Endothelial cell of hepatic sinusoid (primary cell): ENCODE measurements around the gene SLC25A38.
"Not testable (repeated sequence)": the region's sequence is repeated elsewhere in the genome, so short reads cannot be mapped to it uniquely, and the experiment has no call there.

Experiments used
- in situ Hi-C: cut with HindIII; loops from 2 replicates; pipeline ENCODE4 v1.10.0; 2017; ENCODE audit warnings: low sequenced_read_pairs

Gene SLC25A38

DNA sequence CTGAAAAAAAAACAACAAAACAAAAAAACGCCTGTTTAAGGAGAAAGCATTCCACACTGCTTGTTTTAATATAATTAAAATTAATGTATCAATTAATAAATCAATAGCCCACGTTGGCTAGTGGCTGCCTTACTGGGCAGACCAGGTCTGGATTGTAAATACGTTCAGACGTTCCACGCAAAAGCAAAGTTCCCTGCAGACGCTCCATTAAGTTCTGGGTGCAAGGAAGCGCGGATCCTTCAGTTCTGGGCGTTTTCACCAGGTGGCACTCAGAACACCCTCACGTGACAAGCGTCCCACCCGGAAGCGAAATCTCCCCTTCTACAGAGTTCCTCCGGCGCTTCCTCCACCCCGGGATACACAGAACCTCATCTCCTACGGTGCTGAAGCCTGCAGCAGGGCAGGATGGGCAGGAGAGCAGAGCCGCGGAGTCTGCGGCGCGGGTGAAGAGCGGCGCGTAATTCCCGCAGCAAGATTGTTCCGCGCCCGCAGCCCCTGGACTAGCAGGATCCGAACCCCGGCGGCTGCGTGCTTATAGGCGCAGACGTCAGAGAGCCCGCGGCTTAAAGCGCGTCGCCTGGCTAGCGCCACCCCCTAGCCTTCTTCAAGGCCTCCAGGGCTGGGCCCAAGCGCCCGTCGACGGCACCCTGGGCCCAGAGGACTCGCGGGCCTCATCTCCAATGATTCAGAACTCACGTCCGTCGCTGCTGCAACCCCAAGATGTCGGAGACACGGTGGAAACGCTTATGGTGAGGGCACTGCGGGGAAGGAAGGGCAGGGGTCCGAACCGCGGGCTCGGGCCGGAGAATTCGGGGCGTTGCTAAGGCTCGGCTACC, at the start of gene SLC25A38:
Gene SLC25A38 (plus strand): TSS at position 326 of the 836 bp plus-strand sequence. CDS start 355 bp downstream, at position 681.
- in situ Hi-C loops, result no loop called here

DNA sequence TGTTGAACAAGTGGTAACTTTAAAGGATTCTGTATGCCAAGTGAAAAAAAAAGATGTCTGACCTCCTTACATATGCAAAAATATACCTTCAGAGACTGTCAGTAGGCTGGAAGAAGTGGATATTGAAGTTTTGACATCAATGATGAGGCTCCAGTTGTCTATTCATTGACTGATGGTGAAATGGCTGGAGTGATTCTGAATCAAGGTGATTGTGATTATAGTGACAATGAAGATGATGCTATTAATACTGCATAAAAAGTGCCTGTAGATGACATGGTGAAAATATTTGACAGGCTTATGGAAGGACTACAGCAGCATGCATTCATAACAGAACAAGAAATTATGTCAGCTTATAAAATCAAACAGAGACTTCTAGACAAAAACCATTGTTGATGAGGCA, 49.6 kb upstream of the SLC25A38 start:
- in situ Hi-C loops, result no loop called here

GRCh38 chr3:39334205-39334604, 49.0 kb upstream of the SLC25A38 start:
- in situ Hi-C loops, result no loop called here

GRCh38 chr3:39338201-39338600, 45.0 kb upstream of the SLC25A38 start:
- in situ Hi-C loops, result no loop called here

- in situ Hi-C loops, result no loop called here
Measured at GRCh38 chr3:39339086-39339485, 44.1 kb upstream of the SLC25A38 start.

GRCh38 chr3:39343076-39343717, 40.0 kb upstream of the SLC25A38 start:
- in situ Hi-C loops, result no loop called here

DNA sequence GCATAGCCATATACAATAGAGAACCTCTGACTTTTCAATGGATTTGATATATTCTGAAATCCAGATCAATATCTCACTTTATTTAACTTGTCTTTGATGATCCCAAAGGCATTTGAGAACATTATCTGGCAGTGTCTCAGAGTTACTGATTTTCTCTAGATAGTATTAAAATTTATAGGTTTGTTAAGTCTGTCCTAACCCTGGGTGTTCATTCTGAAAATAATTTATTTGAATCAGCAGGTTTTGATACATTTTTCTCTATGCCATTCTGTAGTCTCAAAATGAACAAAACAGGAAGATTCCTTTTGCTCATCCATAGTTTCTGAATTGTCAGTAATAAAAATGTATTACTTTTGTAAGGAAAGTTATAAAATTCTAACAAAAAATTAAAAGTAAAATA, 39.4 kb upstream of the SLC25A38 start:
- in situ Hi-C loops, result no loop called here

GRCh38 chr3:39344746-39345344, 38.3 kb upstream of the SLC25A38 start:
- in situ Hi-C loops, result no loop called here

- in situ Hi-C loops, result no loop called here
Measured at GRCh38 chr3:39346785-39347585, 36.2 kb upstream of the SLC25A38 start.

DNA sequence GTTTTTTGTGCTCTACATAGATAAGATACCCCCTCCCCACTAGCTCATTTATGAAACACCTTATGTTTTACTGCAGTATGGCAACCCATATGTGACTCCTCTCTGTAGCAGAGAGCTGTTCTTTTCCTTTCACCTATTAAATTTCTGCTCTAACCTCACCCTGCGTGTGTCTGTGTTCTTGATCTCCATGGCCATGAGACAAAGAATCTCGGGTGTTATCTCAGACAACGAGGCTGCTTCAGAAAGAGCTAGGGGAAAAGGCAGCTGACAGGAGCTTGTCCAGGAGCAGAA, 35.6 kb upstream of the SLC25A38 start:
- in situ Hi-C loops, result no loop called here

DNA sequence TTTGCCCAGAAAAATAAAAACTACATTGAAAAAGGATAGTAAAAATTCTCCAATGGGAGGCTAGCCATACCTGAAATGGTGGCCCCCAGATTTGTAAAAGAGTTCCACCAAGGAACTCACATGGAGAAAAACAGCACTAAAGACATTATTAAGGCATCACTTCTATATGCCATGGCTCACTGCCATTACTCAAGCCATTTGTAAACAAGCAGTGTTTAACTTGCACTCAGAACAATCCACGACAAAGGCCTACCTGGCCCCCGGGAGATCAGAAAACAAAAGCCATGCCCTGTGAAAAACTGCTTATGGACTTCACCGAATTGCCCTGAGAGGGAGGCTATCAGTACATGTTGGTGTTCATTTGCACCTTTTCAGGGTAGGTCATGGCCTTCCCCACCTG, 34.1 kb upstream of the SLC25A38 start:
- in situ Hi-C loops, result no loop called here

DNA sequence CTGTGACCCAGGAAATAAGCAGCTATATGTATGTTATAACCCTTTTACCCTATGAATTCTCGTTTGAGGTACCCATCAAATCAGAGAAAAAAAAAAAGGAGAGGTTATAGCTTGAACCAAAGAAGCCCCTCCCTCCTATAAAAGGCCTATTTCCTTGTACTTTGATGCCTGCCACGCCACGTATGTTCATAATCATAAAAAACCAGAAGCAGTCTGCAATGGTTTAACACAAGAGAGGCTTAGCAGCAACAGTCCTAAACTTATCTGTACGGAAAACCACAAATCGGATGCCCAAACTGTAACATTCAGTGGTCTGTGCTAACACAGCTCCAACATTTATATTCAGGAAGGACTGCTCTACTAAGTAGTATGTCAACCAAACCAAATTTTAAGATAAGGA, 32.5 kb upstream of the SLC25A38 start:
- in situ Hi-C loops, result no loop called here

DNA sequence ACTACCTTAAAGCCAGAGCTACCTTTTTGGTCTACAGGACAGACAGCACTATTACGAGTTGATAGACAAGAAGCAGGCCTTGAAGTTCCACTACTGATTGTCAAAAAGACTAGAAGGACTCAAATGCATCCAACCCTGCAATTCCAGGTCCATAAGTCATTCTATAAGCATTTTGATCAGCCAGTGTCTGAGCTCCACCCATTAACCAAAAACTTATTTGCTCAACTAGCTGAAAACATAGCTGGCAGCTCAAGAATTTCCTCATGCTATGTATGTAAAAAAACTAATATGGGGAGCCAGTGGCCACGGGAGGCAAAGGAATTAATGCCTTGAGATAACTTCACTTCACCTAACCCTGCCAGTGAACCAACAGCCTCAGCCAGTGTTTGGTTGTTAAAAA, 32.0 kb upstream of the SLC25A38 start:
- in situ Hi-C loops, result not testable (repeated sequence)

DNA sequence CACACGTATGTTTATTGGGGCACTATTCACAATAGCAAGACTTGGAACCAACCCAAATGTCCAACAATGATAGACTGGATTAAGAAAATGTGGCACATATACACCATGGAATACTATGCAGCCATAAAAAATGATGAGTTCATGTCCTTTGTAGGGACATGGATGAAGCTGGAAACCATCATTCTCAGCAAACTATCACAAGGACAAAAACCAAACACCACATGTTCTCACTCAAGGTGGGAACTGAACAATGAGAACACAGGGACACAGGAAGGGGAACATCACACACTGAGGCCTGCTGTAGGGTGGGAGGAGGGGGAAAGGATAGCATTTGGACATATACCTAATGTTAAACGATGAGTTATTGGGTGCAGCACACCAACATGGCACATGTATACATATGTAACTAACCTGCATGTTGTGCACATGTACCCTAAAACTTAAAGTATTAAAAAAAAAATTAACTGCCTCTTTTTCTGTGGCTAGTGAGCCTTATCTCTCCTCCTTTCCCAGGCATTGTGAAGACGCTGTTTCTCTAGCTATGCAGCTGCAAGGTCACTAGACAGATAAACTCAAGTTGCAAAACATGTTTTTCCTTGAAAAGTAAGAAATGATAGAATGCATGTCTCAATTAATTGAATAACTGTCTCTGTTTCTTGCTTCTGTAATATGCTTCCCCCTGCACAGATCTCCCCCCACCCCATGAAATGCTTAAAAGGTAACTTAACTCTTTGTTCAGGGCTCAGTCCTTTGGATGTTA, 29.8 kb upstream of the SLC25A38 start:
- in situ Hi-C loops, result not testable (repeated sequence)

DNA sequence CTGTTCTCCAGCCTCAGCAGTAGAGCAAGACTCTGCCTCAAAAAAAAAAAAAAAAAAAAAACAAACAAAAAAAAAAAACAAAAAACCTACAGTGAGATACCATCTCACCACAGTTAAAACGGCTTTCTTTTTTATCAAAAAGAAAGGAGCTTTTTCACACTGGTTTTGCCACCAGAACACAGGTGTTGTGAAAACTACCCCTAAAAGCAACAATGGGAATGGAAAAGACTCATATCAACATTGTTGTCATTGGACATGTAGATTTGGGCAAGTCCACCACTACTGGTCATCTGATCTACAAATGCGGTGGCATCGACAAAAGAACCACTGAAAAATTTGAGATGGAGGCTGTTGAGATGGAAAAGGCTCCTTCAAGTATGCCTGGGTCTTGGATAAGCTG, 24.8 kb upstream of the SLC25A38 start:
- in situ Hi-C loops, result no loop called here

- in situ Hi-C loops, result no loop called here
Measured at GRCh38 chr3:39361252-39361927, 21.8 kb upstream of the SLC25A38 start.

GRCh38 chr3:39362192-39362591, 21.0 kb upstream of the SLC25A38 start:
- in situ Hi-C loops, result no loop called here

GRCh38 chr3:39362812-39363211, 20.4 kb upstream of the SLC25A38 start:
- in situ Hi-C loops, result no loop called here

- in situ Hi-C loops, result not testable (repeated sequence)
Measured at GRCh38 chr3:39370450-39370849, 12.7 kb upstream of the SLC25A38 start.

DNA sequence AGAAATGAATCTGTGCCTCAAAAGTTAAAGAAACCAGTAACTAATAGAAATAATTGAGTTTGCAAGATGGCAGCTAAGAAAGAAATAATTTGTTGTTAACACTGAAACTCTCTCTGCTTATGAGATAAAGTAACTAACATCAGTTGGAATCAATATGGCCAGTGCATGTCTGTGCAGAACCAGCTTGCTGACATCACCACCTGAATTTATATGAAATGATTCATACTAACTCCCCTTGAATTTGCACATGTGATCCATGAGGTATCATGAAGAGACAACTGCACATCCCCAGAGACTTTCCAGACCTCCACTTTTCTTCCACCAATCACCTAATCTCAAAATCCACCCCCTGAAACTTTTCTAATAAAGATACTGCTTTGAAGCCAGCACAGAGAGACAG, 10.3 kb upstream of the SLC25A38 start:
- in situ Hi-C loops, result no loop called here
